H1 (cell line): ENCODE results near the gene KLF4. TPM values are rescaled to one million over a fixed set of nuclear protein-coding genes. Genes with fewer than 3 reads are reported as not detected.

ENCODE experiments used
- ATF3 ChIP-seq: IDR thresholded peaks from 2 replicates; pipeline ENCODE4 v1.6.1; 2011; ENCODE audit warnings: low read depth, mild to moderate bottlenecking, low read length; ENCODE audit not compliant: insufficient read depth
- CHD7 ChIP-seq: fragments of 300-600 bp; sonication (generic); IDR thresholded peaks from 2 replicates; pipeline ENCODE4 v1.7.1; 2012; ENCODE audit warnings: low read length, moderate library complexity, mild to moderate bottlenecking, inconsistent platforms; ENCODE audit not compliant: insufficient replicate concordance
- GABPA ChIP-seq: IDR thresholded peaks from 2 replicates; pipeline ENCODE4 v1.6.1; 2011; ENCODE audit warnings: mild to moderate bottlenecking, low read length, moderate library complexity, borderline replicate concordance; ENCODE audit not compliant: insufficient read depth
- HDAC2 ChIP-seq, 2 experiments: fragments of 300-600 bp in 1 of 2; sonication (generic) in 1 of 2; IDR thresholded peaks; 2 replicates each; pipeline ENCODE4 v1.6.1; 2011 to 2012; ENCODE audit warnings: low read depth in 2 of 2, low read length in 2 of 2, mild to moderate bottlenecking in 2 of 2, moderate library complexity in 2 of 2, borderline replicate concordance in 1 of 2, inconsistent platforms in 1 of 2
- JUN ChIP-seq: IDR thresholded peaks from 2 replicates; pipeline ENCODE4 v1.6.1; 2011; ENCODE audit warnings: low read depth, mild to moderate bottlenecking, improper control_type of control experiment, low read length
- PHF8 ChIP-seq: fragments of 200-600 bp; sonication (generic); conservative IDR thresholded peaks from 2 replicates; pipeline ENCODE4 v1.7.1; 2012; ENCODE audit warnings: low read depth, mild to moderate bottlenecking, inconsistent platforms, low read length, moderate library complexity
- SAP30 ChIP-seq: fragments of 300-600 bp; sonication (generic); IDR thresholded peaks from 2 replicates; pipeline ENCODE4 v1.7.1; 2012; ENCODE audit warnings: low read length, moderate library complexity, mild to moderate bottlenecking, inconsistent platforms; ENCODE audit not compliant: insufficient read depth, insufficient replicate concordance
- SIX5 ChIP-seq: IDR thresholded peaks from 2 replicates; pipeline ENCODE4 v1.6.1; 2011; ENCODE audit warnings: mild to moderate bottlenecking, low read depth, low read length
- polyA plus RNA-seq, 7 experiments: library from polyadenylated mRNA; depleted of rRNA in 3 of 7; stranded (reverse) in 5 of 7; unstranded in 2 of 7; fragments of >200 nt in 5 of 7; fragments of 200-250 nt in 2 of 7; gene quantifications; 1 replicate in 5 of 7; 2 replicates in 1 of 7; 4 replicates in 1 of 7; pipeline versions ENCODE4 v1.2.1 to v1.2.3, GENCODE V29; 2011 to 2013; ENCODE audit warnings: missing spikeins in 2 of 7, mixed read lengths in 2 of 7
- total RNA-seq: library from RNA; stranded (reverse); fragmentation: NEBNext Ultra II Directional; extraction: Animal tissue kit (Norgen Biotek cat#: 25700); gene quantifications from 2 replicates; pipeline ENCODE4 v1.2.1, GENCODE V29; 2021

The KLF4 gene
- total and polyA plus RNA-seq, 2 of the 8 experiments (the other 6 are each of a cell fraction or from before 2014, with no cell fraction given), result 0.77 to 2.8 TPM

GRCh38 chr9:107489687-107490605, at the start of gene KLF4 (continued):
- no peak for TF ChIP-seq CHD7
- TF ChIP-seq JUN, result no peak
- TF ChIP-seq GABPA, result no peak
- no peak for TF ChIP-seq SAP30
- no peak for TF ChIP-seq HDAC2 (IDR thresholded peaks at IDR 0.05; ENCODE audit: borderline replicate concordance in 1 of 2, low read depth in 2 of 2, low read length in 2 of 2)
- no peak for TF ChIP-seq ATF3
- no peak for TF ChIP-seq SIX5
- TF ChIP-seq PHF8, result peak; percentile 69
